Neural crest cell (in vitro differentiated cells): ENCODE data around the gene DDAH1. TPM values are rescaled to one million over a fixed set of nuclear protein-coding genes. Genes with fewer than 3 reads are reported as not detected.
A peak's percentile ranks its signal among the peaks of the same experiment; 100 is the strongest.

Experiments
- DNase-seq: peaks from one replicate; pipeline ENCODE4 v3.0.0; 2021; ENCODE audit warnings: low read depth, mixed read lengths, low spot score
- H3K27ac Mint-ChIP-seq: one replicate; pipeline ENCODE4 v1.8.0; 2021; ENCODE audit warnings: mild to moderate bottlenecking, mixed read lengths; ENCODE audit not compliant: unreplicated experiment
- H3K27me3 Mint-ChIP-seq: 2 replicates; pipeline ENCODE4 v1.8.0; 2021; ENCODE audit warnings: low read depth, mild to moderate bottlenecking, mixed read lengths
- H3K36me3 Mint-ChIP-seq: 2 replicates; pipeline ENCODE4 v1.8.0; 2021; ENCODE audit warnings: low read depth, mild to moderate bottlenecking, mixed read lengths
- H3K4me1 Mint-ChIP-seq: 2 replicates; pipeline ENCODE4 v1.8.0; 2021; ENCODE audit warnings: mixed read lengths
- H3K4me3 Mint-ChIP-seq: one replicate; pipeline ENCODE4 v1.8.0; 2021; ENCODE audit warnings: mild to moderate bottlenecking, mixed read lengths
- H3K9me3 Mint-ChIP-seq: 2 replicates; pipeline ENCODE4 v1.8.0; 2021; ENCODE audit warnings: mixed read lengths
- CTCF ChIP-seq: fragments of 200-600 bp; sonication (generic); conservative IDR thresholded peaks from 2 replicates; pipeline ENCODE4 v1.5.0; 2021; ENCODE audit warnings: antibody characterized with exemption, mild to moderate bottlenecking
- total RNA-seq: library from RNA; stranded (reverse); gene quantifications from 2 replicates; pipeline ENCODE4 v1.2.1, GENCODE V29; 2021

The DDAH1 gene
- total RNA-seq, 1 donor from 2014 or later = 22.3 TPM

- no peaks in the 10 kb centered on the region for H3K27me3 Mint-ChIP-seq
- H3K4me3 Mint-ChIP-seq = no peak overlapping the region
- peaks cover 26% of the 10 kb centered on the region for H3K4me1 Mint-ChIP-seq
- peaks cover 7% of the 10 kb centered on the region for H3K9me3 Mint-ChIP-seq
- H3K27ac Mint-ChIP-seq = peak overlapping the region; percentile 20
- peaks cover 12% of the 10 kb centered on the region for H3K36me3 Mint-ChIP-seq
- no peak for TF ChIP-seq CTCF
- no peak for DNase-seq
Measured at GRCh38 chr1:85448358-85448757, 16.6 kb downstream of the DDAH1 start.

GRCh38 chr1:85447006-85447943 is 17.7 kb downstream of the DDAH1 start:
- H3K9me3 Mint-ChIP-seq = peaks cover 7% of the 10 kb centered on the region
- H3K27ac Mint-ChIP-seq = peak overlapping the region; percentile 10
- H3K4me1 Mint-ChIP-seq = peaks cover 26% of the 10 kb centered on the region

GRCh38 chr1:85445906-85446305 is 19.1 kb downstream of the DDAH1 start:
- peaks cover 14% of the 10 kb centered on the region for H3K36me3 Mint-ChIP-seq
- H3K27ac Mint-ChIP-seq = no peak overlapping the region
- DNase-seq = no peak
- TF ChIP-seq CTCF = no peak
- H3K27me3 Mint-ChIP-seq = no peaks in the 10 kb centered on the region
- peaks cover 26% of the 10 kb centered on the region for H3K4me1 Mint-ChIP-seq
- H3K9me3 Mint-ChIP-seq = peaks cover 9% of the 10 kb centered on the region
- no peak overlapping the region for H3K4me3 Mint-ChIP-seq

More at GRCh38 chr1:85447006-85447943, 17.7 kb downstream of the DDAH1 start:
- no peak for DNase-seq
- no peak for TF ChIP-seq CTCF
- Mint-ChIP-seq H3K36me3 (peaks cover 13% of the 10 kb centered on the region), H3K4me3 (no peak overlapping the region), H3K27me3 (no peaks in the 10 kb centered on the region)

GRCh38 chr1:85444381-85444780 is 20.6 kb downstream of the DDAH1 start:
- TF ChIP-seq CTCF = no peak
- no peaks in the 10 kb centered on the region for H3K27me3 Mint-ChIP-seq
- peaks cover 9% of the 10 kb centered on the region for H3K9me3 Mint-ChIP-seq
- H3K36me3 Mint-ChIP-seq = peaks cover 13% of the 10 kb centered on the region
- no peak for DNase-seq
- H3K4me3 Mint-ChIP-seq = no peak overlapping the region
- H3K27ac Mint-ChIP-seq = no peak overlapping the region
- H3K4me1 Mint-ChIP-seq = peaks cover 29% of the 10 kb centered on the region

- Mint-ChIP-seq H3K36me3 (peaks cover 12% of the 10 kb centered on the region), H3K27ac (no peak overlapping the region), H3K9me3 (peaks cover 9% of the 10 kb centered on the region), H3K4me3 (no peak overlapping the region), H3K4me1 (peaks cover 22% of the 10 kb centered on the region), H3K27me3 (no peaks in the 10 kb centered on the region)
- no peak for TF ChIP-seq CTCF
- DNase-seq = no peak
Measured at GRCh38 chr1:85440612-85441011, 24.3 kb downstream of the DDAH1 start.
